GM06990 (cell line): ENCODE data around the gene CACNA1C.

Source experiments
- DNase-seq: peaks from one replicate; pipeline ENCODE4 v3.0.0-alpha.2; 2011; ENCODE audit not compliant: insufficient read length; ENCODE audit errors: extremely low read depth
- H3K27me3 ChIP-seq: replicated peaks from 2 replicates; pipeline ENCODE4 v1.6.0; 2011; ENCODE audit warnings: low read length; ENCODE audit not compliant: control insufficient read depth, insufficient read depth
- H3K36me3 ChIP-seq: 2 replicates; pipeline ENCODE4 v1.5.1; 2011; ENCODE audit warnings: low read length; ENCODE audit not compliant: control insufficient read depth, insufficient read depth
- H3K4me3 ChIP-seq: replicated peaks from 2 replicates; pipeline ENCODE4 v1.5.1; 2011; ENCODE audit warnings: low read depth, mild to moderate bottlenecking, control low read depth, low read length
- TF ChIP-seq, protein P1 (sequence below): IDR thresholded peaks from 2 replicates; pipeline ENCODE4 v1.5.1; 2011; ENCODE audit warnings: low read length, control low read depth, mild to moderate bottlenecking, inconsistent platforms; ENCODE audit not compliant: insufficient read depth, poor library complexity, severe bottlenecking

CACNA1C gene

GRCh38 chr12:2323532-2324255 lies 270.9 kb downstream of the CACNA1C start:
- H3K36me3 ChIP-seq: no peaks in the 10 kb centered on the region
- DNase-seq: no peak
- peaks cover 6% of the 10 kb centered on the region for H3K27me3 ChIP-seq
- no peak overlapping the region for H3K4me3 ChIP-seq
- TF ChIP-seq, protein P1, sequence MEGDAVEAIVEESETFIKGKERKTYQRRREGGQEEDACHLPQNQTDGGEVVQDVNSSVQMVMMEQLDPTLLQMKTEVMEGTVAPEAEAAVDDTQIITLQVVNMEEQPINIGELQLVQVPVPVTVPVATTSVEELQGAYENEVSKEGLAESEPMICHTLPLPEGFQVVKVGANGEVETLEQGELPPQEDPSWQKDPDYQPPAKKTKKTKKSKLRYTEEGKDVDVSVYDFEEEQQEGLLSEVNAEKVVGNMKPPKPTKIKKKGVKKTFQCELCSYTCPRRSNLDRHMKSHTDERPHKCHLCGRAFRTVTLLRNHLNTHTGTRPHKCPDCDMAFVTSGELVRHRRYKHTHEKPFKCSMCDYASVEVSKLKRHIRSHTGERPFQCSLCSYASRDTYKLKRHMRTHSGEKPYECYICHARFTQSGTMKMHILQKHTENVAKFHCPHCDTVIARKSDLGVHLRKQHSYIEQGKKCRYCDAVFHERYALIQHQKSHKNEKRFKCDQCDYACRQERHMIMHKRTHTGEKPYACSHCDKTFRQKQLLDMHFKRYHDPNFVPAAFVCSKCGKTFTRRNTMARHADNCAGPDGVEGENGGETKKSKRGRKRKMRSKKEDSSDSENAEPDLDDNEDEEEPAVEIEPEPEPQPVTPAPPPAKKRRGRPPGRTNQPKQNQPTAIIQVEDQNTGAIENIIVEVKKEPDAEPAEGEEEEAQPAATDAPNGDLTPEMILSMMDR: no peak

GRCh38 chr12:2324387-2324786 lies 271.6 kb downstream of the CACNA1C start:
- TF ChIP-seq, protein P1: no peak
- no peak overlapping the region for H3K4me3 ChIP-seq
- no peak for DNase-seq
- no peaks in the 10 kb centered on the region for H3K36me3 ChIP-seq
- peaks cover 6% of the 10 kb centered on the region for H3K27me3 ChIP-seq

DNA sequence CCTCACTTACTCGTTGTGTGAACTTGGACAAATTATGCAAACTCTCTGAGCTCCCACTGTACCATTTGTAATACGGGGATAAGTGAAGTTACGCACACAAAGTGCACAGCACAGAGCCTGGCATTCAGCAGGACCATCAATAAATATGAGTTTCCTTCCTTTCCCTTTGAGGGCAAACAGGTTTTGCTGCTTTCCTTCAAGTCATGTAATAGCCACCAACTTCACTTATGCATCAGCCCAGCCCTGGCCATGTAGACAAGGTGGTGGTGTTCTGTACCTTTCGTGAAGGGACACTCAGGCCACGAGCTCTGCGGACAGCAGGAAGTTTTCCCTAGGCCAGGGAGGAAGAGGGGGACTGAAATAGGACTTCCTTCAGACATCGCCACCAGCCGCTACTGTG lies 272.7 kb downstream of the CACNA1C start:
- TF ChIP-seq, protein P1: no peak
- Histone ChIP-seq H3K4me3 (no peak overlapping the region), H3K27me3 (peaks cover 6% of the 10 kb centered on the region), H3K36me3 (no peaks in the 10 kb centered on the region)
- DNase-seq: no peak

DNA sequence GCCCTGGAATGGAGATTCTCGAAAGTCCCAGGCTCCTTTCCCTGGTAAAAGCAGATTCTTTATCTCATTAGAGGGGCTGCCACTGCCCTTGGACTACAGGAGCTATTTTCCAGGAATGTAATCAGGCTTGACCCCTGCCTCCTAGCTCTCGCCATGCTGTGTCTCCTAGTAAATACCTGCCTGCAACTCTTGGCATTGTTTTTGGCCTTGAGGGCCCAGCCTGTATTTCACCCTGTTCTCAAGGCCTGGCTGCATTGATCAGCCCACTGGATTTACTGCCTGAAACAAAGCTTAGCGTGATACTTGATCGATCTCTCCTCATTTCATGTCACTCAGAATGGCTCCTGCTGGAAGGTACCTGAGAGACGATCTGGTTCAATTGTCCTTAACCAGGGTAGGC lies 273.7 kb downstream of the CACNA1C start:
- DNase-seq: no peak
- no peaks in the 10 kb centered on the region for H3K36me3 ChIP-seq
- TF ChIP-seq, protein P1: no peak
- H3K4me3 ChIP-seq: no peak overlapping the region
- peaks cover 6% of the 10 kb centered on the region for H3K27me3 ChIP-seq

- DNase-seq: no peak
- H3K4me3 ChIP-seq: no peak overlapping the region
- TF ChIP-seq, protein P1: no peak
- H3K27me3 ChIP-seq: peaks cover 4% of the 10 kb centered on the region
- H3K36me3 ChIP-seq: no peaks in the 10 kb centered on the region
Observed at GRCh38 chr12:2328661-2329060, 275.9 kb downstream of the CACNA1C start.
